T-helper 22 cell (primary cell): ENCODE data around the gene GLYATL1B.
"Not testable (repeated sequence)": the region's sequence is repeated elsewhere in the genome, so short reads cannot be mapped to it uniquely, and the experiment has no call there.

Source experiments
- DNase-seq: peaks from one replicate; pipeline ENCODE4 v3.0.0-alpha.2; 2020; ENCODE audit warnings: low read depth

The GLYATL1B gene

GRCh38 chr11:59095972-59096575 lies 10.0 kb downstream of the GLYATL1B start:
- not testable (repeated sequence) for DNase-seq

GRCh38 chr11:59097113-59097708 lies 11.1 kb downstream of the GLYATL1B start:
- peak; percentile 37 for DNase-seq

GRCh38 chr11:59097938-59098337 lies 11.8 kb downstream of the GLYATL1B start:
- not testable (repeated sequence) for DNase-seq

DNA sequence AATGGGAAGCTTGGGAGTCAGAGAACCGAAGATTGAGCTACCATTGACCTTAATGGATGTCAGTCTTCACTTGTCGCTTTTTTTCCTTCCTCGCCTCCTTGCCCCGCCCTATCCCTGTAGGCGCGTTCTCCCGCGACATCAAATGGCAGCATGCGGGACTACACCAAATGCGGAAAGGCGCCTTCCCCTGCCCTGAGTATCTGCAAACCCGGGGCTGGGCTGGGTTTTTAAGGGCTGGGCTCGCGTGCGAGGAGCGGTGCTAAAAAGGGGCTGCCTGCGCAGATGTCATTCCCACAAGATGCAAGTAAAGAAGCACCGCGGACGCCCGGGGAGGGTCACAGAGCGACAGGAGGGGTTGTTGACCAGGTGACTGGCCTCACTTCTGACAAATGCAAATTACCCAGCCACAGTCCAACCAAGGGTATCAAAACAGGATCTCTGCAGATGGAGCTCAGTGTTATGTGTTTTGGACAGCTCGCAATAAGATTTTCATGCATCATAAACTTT lies 16.2 kb downstream of the GLYATL1B start:
- DNase-seq: peak; percentile 27

DNA sequence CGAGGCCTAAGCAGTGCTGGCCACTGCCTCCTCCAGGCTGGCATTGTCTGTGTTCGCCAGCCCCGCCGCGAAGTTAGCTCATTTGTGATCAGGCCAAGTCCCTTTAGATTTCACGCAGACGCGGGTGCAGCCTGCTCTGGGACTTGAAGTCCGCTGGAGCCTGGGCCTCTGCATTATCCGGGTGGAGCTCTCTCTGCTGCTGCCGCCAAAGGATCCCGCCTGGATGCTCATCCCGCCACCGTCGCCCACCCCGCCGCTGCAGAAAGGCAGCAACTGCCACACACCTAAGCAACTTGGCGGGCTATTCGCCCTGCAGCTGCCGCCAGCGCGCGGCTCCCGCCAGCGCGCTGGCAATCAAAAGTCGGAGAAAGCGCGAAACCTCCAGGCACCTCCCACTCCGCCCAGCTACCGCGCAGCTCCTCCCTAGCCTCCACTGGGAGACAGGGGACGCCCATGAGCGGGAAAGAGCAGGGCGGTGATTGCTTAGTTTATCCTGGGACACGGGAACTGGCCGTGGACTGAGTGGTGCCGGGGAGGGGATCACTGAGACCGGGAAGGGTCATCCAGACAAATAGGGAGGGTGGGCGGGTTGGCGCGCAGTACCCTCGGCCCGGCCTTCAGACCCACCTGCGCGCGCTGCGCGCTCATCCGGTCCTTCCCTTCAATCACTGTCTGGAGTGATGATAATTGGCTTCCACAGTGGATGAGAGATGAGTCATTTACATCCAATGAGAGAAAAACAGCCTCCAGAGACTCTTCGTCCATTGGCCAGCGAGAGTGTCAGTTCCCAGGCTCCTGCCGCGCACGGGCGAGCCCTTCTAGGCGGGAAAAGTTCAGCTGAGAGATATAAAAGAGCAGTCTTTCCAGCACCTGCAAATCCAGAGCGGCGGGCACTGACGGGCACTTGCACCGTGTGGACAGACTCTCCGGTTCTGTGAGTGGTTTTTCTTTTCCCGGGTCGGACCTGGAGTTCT lies 20.5 kb downstream of the GLYATL1B start, which contains the start of gene FAM111B:
FAM111B (plus strand) TSS at position 875 of the 974 bp plus-strand sequence. CDS start 2,389 bp downstream, outside the sequence.
- DNase-seq: peak; percentile 63

- peak; percentile 2 for DNase-seq
Observed at GRCh38 chr11:59107721-59108120, 21.6 kb downstream of the GLYATL1B start.

DNA sequence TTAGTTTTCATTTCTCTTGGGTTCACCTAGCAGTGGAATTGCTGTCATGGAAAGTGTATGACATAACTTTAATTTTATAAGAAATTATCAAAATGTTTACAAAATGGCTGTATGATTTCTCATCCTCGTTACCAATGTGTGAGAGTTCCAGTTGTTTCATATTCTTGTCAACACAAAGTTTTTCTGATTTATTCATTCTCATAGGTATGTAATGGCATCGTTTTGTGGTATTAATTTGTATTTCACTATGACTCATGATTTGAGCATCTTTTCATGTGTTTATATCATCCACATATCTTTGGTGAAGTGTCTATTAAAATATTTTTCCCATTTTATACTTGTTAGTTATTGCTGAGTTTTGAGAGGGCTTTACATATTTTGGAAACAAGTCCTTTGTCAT lies 26.4 kb downstream of the GLYATL1B start:
- no peak for DNase-seq

DNA sequence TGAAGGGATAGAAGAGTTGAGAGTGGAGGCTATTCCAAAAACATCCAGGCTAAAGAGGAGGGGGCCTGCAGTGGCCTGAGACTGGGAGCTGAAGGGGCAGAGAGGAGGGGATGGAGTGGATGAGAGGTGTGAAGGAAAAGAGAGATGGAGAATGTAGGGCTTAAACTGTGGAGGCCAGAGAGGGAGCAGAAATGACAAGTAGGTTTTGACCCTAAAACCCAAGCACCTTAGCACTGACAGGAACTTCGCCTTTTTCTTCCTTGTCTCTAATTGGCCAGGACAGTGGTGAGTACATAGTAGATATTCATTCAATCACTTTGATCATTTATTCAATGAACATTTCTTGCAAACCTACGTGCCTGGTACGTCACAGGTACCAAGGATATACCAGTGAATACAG lies 28.2 kb downstream of the GLYATL1B start:
- no peak for DNase-seq

DNA sequence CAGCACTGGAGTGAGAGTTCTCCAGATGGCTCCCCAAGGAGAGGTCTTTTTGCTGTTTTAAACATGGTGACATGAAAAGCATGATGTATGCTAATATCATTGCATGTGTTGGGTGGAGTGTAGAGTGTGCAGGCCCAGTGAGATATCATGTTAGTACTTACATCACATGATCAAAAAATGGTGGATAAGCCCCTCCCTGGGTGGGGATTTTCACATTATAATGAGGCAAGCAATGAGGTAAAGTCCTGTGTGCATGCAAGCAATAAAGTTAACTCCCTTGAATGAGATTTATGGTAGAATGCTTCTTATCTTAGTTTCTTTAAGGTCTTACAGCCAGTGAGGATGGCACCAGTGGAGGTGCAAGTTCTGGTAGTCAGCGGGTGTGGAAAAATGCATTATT lies 29.4 kb downstream of the GLYATL1B start:
- DNase-seq: no peak

DNA sequence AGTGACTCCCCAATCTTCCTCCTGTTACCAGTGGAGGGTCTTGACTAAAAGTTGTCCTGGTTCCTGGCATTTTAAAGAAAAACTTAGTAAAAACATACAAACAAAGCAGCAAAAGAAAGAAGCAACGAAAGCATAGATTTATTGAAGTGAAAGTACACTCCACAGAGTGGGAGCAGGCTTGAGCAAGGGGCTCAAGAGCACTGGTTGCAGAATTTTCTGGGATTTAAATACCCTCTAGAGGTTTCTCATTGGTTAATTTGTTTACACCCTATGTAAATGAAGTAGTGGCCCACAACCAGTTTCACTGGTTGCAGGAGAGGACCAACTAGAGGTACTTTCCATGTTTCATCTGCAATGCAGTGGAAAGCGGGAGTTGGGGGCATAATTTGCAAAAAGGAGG lies 31.7 kb downstream of the GLYATL1B start:
- no peak for DNase-seq

DNA sequence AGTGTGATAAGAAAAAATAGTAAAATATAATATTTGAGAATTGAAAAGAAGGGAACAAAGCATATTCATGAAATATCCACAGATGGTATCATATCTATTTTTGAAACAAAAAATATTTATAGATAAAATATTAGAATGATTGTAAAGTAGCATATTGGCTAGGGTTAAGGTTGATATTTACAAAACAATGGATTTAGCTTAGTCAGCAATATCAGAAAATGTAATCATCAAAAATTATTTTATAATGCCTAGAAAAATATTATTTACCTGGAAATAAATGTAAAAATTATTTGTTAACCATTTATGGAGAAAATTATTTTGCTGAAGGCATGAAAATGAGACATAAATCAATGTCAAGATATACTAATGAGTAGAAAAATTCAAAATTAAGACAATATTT lies 33.7 kb downstream of the GLYATL1B start:
- DNase-seq: no peak

GRCh38 chr11:59135648-59136461 lies 49.7 kb downstream of the GLYATL1B start:
- DNase-seq: peak; percentile 68

- not testable (repeated sequence) for DNase-seq
Observed at GRCh38 chr11:59136551-59136950, 50.4 kb downstream of the GLYATL1B start.

- DNase-seq: no peak
Observed at GRCh38 chr11:59137190-59137589, 51.1 kb downstream of the GLYATL1B start.

GRCh38 chr11:59138643-59139042 lies 52.5 kb downstream of the GLYATL1B start:
- DNase-seq: no peak

GRCh38 chr11:59141191-59141590 lies 55.1 kb downstream of the GLYATL1B start:
- no peak for DNase-seq

GRCh38 chr11:59141673-59142460 lies 55.8 kb downstream of the GLYATL1B start:
- no peak for DNase-seq

GRCh38 chr11:59142530-59143507 lies 56.7 kb downstream of the GLYATL1B start, which contains the start of gene FAM111A:
Gene FAM111A (plus strand): TSS chr11:59142856. CDS start chr11:59148873, 6,017 bp downstream.
- peak; percentile 87 for DNase-seq

GRCh38 chr11:59144096-59144495 lies 58.0 kb downstream of the GLYATL1B start:
- DNase-seq: no peak
